Activated CD4-positive, alpha-beta T cell treated with anti-CD3 and anti-CD28 coated beads, Interleukin-2, amount 50 U/mL, for 48 hours (primary cell): ENCODE measurements around the gene SCYL3.
"Not testable (repeated sequence)": the region's sequence is repeated elsewhere in the genome, so short reads cannot be mapped to it uniquely, and the experiment has no call there.

Source experiments
- DNase-seq, 2 experiments: peaks; one replicate each; pipeline ENCODE4 v3.0.0-alpha.2; 2020

Gene SCYL3

GRCh38 chr1:169868978-169869377, 24.7 kb downstream of the SCYL3 start:
- no peak for DNase-seq

- DNase-seq, result no peak
Measured at GRCh38 chr1:169867012-169867675, 26.6 kb downstream of the SCYL3 start.

GRCh38 chr1:169866577-169866976, 27.1 kb downstream of the SCYL3 start:
- no peak for DNase-seq

- not testable (repeated sequence) for DNase-seq
Measured at GRCh38 chr1:169864531-169864930, 29.2 kb downstream of the SCYL3 start.

GRCh38 chr1:169860750-169861149, 32.9 kb downstream of the SCYL3 start:
- no peak for DNase-seq

GRCh38 chr1:169860187-169860586, 33.5 kb downstream of the SCYL3 start:
- no peak for DNase-seq

GRCh38 chr1:169859001-169859400, 34.7 kb downstream of the SCYL3 start:
- no peak for DNase-seq

GRCh38 chr1:169858467-169858866, 35.2 kb downstream of the SCYL3 start:
- no peak for DNase-seq

- DNase-seq, result no peak
Measured at GRCh38 chr1:169853341-169853740, 40.4 kb downstream of the SCYL3 start.

- DNase-seq, result no peak
Measured at GRCh38 chr1:169849346-169850022, 44.2 kb downstream of the SCYL3 start.

- DNase-seq, result no peak
Measured at GRCh38 chr1:169848456-169848855, 45.2 kb downstream of the SCYL3 start.

- no peak for DNase-seq
Measured at GRCh38 chr1:169844941-169845608, 48.6 kb downstream of the SCYL3 start.

GRCh38 chr1:169838942-169839341, 54.8 kb downstream of the SCYL3 start:
- no peak for DNase-seq

- no peak for DNase-seq
Measured at GRCh38 chr1:169836198-169836597, 57.5 kb downstream of the SCYL3 start.

- DNase-seq, result no peak
Measured at GRCh38 chr1:169835647-169836046, 58.0 kb downstream of the SCYL3 start.

GRCh38 chr1:169834869-169835268, 58.8 kb downstream of the SCYL3 start:
- DNase-seq, result no peak

- no peak for DNase-seq
Measured at GRCh38 chr1:169833179-169833901, 60.4 kb downstream of the SCYL3 start.

- DNase-seq, result no peak
Measured at GRCh38 chr1:169829671-169830070, 64.0 kb downstream of the SCYL3 start.

- no peak for DNase-seq
Measured at GRCh38 chr1:169824153-169824552, 69.5 kb downstream of the SCYL3 start.

- no peak for DNase-seq
Measured at GRCh38 chr1:169821500-169821899, 72.2 kb downstream of the SCYL3 start.

- no peak for DNase-seq
Measured at GRCh38 chr1:169816617-169817016, 77.1 kb downstream of the SCYL3 start.

GRCh38 chr1:169814265-169814664, 79.4 kb downstream of the SCYL3 start:
- DNase-seq, result no peak

GRCh38 chr1:169812131-169812530, 81.6 kb downstream of the SCYL3 start:
- DNase-seq, result no peak
